Sigmoid colon (tissue), 4 donors: ENCODE results near the gene DDR2.

ENCODE experiments used
- CTCF ChIP-seq, 4 experiments: fragments of 450-650 bp in 3 of 4; fragments of 200-600 bp in 1 of 4; IDR thresholded peaks; one replicate each; pipeline ENCODE4 v1.5.1; 2016 to 2019; ENCODE audit warnings: antibody characterized with exemption in 4 of 4, mild to moderate bottlenecking in 3 of 4, moderate library complexity in 2 of 4
- EP300 ChIP-seq, 4 donors: sonication (generic); formaldehyde crosslinking; IDR thresholded peaks; one replicate each; pipeline ENCODE4 v1.6.1; 2017; ENCODE audit warnings: antibody characterized with exemption in 4 of 4
- POLR2A ChIP-seq, 2 donors: fragments of 450-650 bp; IDR thresholded peaks; one replicate each; pipeline ENCODE4 v1.6.1; 2016; ENCODE audit warnings: antibody characterized with exemption in 2 of 2, mild to moderate bottlenecking in 2 of 2, moderate library complexity in 2 of 2
- POLR2AphosphoS5 ChIP-seq, 4 donors: sonication (generic); formaldehyde crosslinking; IDR thresholded peaks; one replicate each; pipeline ENCODE4 v1.6.1; 2017; ENCODE audit warnings: antibody characterized with exemption in 4 of 4

GRCh38 chr1:162688931-162689330 lies 56.7 kb downstream of the DDR2 start:
- no peak for TF ChIP-seq CTCF (IDR thresholded peaks at IDR 0.05)
- TF ChIP-seq POLR2AphosphoS5 (IDR thresholded peaks at IDR 0.05), result no peak
- TF ChIP-seq EP300 (IDR thresholded peaks at IDR 0.05), result no peak
- no peak for TF ChIP-seq POLR2A (IDR thresholded peaks at IDR 0.05)
